SK-N-SH (cell line): Measurements from ENCODE around the gene MYB.

Source experiments
- CTCF ChIP-seq: fragments of 200-600 bp; sonication (generic); IDR thresholded peaks from 2 replicates; pipeline ENCODE4 v1.6.1; 2017; ENCODE audit warnings: antibody characterized with exemption, mild to moderate bottlenecking, moderate library complexity
- EP300 ChIP-seq, 2 experiments: IDR thresholded peaks; 2 replicates each; pipeline versions ENCODE4 v1.4.0 to v1.6.1; 2012; ENCODE audit warnings: borderline replicate concordance in 1 of 2, low read depth in 1 of 2, low read length in 1 of 2
- EZH2phosphoT487 ChIP-seq: fragments of 200-600 bp; sonication (generic); IDR thresholded peaks from 2 replicates; pipeline ENCODE4 v1.6.1; 2017; ENCODE audit warnings: low read depth, mixed run types, mild to moderate bottlenecking, antibody characterized with exemption, moderate library complexity, borderline replicate concordance
- POLR2AphosphoS5 ChIP-seq: IDR thresholded peaks from 2 replicates; pipeline ENCODE4 v1.6.1; 2012; ENCODE audit warnings: low read depth, low read length
- TCF12 ChIP-seq: IDR thresholded peaks from 2 replicates; pipeline ENCODE4 v1.4.0; 2012
- TF ChIP-seq, protein P1 (sequence below): IDR thresholded peaks from 2 replicates; pipeline ENCODE4 v1.4.0; 2012; ENCODE audit warnings: low read depth
- TF ChIP-seq, protein P2 (sequence below): IDR thresholded peaks from 2 replicates; pipeline ENCODE4 v1.6.1; 2012; ENCODE audit warnings: mild to moderate bottlenecking, low read depth, low read length, moderate library complexity

DNA sequence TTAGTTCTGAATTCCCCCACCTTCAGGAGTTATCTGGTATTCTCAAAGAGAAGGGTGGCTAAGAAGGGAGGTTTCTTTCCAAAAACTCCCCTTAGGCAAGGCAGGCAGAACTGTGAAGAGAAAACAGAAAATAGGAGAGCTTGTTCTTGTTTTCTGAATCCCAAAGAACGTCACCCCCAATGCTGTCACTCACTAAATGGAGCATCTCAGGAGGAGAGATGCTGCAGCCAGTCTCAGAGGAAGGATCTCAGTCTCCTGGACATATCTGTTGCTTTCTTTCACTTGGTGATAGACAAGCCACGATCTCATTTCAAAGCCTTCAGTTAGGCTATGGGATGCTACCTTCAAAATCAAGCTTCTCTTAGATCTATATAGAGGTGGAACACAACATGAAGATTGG is 16.1 kb upstream of the MYB start:
- TF ChIP-seq POLR2AphosphoS5 (no peak), CTCF (no peak), EP300 (IDR thresholded peaks at IDR 0.05; ENCODE audit: borderline replicate concordance in 1 of 2, low read depth in 1 of 2, low read length in 1 of 2) (no peak), TCF12 (no peak), EZH2phosphoT487 (no peak)
- TF ChIP-seq, protein P1, sequence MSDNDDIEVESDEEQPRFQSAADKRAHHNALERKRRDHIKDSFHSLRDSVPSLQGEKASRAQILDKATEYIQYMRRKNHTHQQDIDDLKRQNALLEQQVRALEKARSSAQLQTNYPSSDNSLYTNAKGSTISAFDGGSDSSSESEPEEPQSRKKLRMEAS: no peak
- TF ChIP-seq, protein P2, sequence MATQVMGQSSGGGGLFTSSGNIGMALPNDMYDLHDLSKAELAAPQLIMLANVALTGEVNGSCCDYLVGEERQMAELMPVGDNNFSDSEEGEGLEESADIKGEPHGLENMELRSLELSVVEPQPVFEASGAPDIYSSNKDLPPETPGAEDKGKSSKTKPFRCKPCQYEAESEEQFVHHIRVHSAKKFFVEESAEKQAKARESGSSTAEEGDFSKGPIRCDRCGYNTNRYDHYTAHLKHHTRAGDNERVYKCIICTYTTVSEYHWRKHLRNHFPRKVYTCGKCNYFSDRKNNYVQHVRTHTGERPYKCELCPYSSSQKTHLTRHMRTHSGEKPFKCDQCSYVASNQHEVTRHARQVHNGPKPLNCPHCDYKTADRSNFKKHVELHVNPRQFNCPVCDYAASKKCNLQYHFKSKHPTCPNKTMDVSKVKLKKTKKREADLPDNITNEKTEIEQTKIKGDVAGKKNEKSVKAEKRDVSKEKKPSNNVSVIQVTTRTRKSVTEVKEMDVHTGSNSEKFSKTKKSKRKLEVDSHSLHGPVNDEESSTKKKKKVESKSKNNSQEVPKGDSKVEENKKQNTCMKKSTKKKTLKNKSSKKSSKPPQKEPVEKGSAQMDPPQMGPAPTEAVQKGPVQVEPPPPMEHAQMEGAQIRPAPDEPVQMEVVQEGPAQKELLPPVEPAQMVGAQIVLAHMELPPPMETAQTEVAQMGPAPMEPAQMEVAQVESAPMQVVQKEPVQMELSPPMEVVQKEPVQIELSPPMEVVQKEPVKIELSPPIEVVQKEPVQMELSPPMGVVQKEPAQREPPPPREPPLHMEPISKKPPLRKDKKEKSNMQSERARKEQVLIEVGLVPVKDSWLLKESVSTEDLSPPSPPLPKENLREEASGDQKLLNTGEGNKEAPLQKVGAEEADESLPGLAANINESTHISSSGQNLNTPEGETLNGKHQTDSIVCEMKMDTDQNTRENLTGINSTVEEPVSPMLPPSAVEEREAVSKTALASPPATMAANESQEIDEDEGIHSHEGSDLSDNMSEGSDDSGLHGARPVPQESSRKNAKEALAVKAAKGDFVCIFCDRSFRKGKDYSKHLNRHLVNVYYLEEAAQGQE: no peak
